ENCODE measurements around the gene MISP3.
"Not testable (repeated sequence)": the region's sequence is repeated elsewhere in the genome, so short reads cannot be mapped to it uniquely, and the experiment has no call there.

MISP3 gene

GRCh38 chr19:14035706-14036105 lies 36.9 kb upstream of the MISP3 start:
- no peak overlapping the region for H3K4me3 ChIP-seq (ENCODE audit: insufficient read depth, low read depth, low read length)
- H3K27me3 ChIP-seq (ENCODE audit: control insufficient read depth, insufficient read depth, low read length, poor library complexity, severe bottlenecking), result peaks cover 18% of the 10 kb centered on the region
- no peaks in the 10 kb centered on the region for H3K36me3 ChIP-seq (ENCODE audit: control insufficient read depth, insufficient read depth, low read length)

GRCh38 chr19:14039181-14039580 lies 33.4 kb upstream of the MISP3 start:
- Histone ChIP-seq H3K4me1 (ENCODE audit: control insufficient read depth, insufficient read depth, low read length) (no peaks in the 10 kb centered on the region), H3K27ac (ENCODE audit: insufficient read depth, low read depth, low read length, poor library complexity, severe bottlenecking) (no peak overlapping the region), H3K9me3 (ENCODE audit: control insufficient read depth, low read length) (no peaks in the 10 kb centered on the region), H3K4me3 (ENCODE audit: insufficient read depth, low read depth, low read length) (no peak overlapping the region), H3K27me3 (ENCODE audit: control insufficient read depth, insufficient read depth, low read length, poor library complexity, severe bottlenecking) (no peaks in the 10 kb centered on the region), H3K36me3 (ENCODE audit: control insufficient read depth, insufficient read depth, low read length) (no peaks in the 10 kb centered on the region)
- 86 to 88% methylated on average over 7 of the region's 7 CpGs for WGBS, 2 experiments

More at GRCh38 chr19:14035706-14036105, 36.9 kb upstream of the MISP3 start:
- Histone ChIP-seq H3K4me1 (ENCODE audit: control insufficient read depth, insufficient read depth, low read length) (no peaks in the 10 kb centered on the region), H3K9me3 (ENCODE audit: control insufficient read depth, low read length) (no peaks in the 10 kb centered on the region), H3K27ac (ENCODE audit: insufficient read depth, low read depth, low read length, poor library complexity, severe bottlenecking) (no peak overlapping the region)
- WGBS, 2 experiments, result 91% methylated on average over 7 of the region's 7 CpGs

GRCh38 chr19:14042659-14043608 lies 29.7 kb upstream of the MISP3 start:
- not testable (repeated sequence) for H3K27me3 ChIP-seq (ENCODE audit: control insufficient read depth, insufficient read depth, low read length, poor library complexity, severe bottlenecking); H3K9me3 ChIP-seq (ENCODE audit: control insufficient read depth, low read length); H3K4me1 ChIP-seq (ENCODE audit: control insufficient read depth, insufficient read depth, low read length); H3K4me3 ChIP-seq (ENCODE audit: insufficient read depth, low read depth, low read length); H3K36me3 ChIP-seq (ENCODE audit: control insufficient read depth, insufficient read depth, low read length)
- H3K27ac ChIP-seq (ENCODE audit: insufficient read depth, low read depth, low read length, poor library complexity, severe bottlenecking), result peak overlapping the region; percentile 47
- WGBS, 2 experiments, result 81% methylated on average over 19 of the region's 19 CpGs

- not testable (repeated sequence) for H3K27ac ChIP-seq (ENCODE audit: insufficient read depth, low read depth, low read length, poor library complexity, severe bottlenecking); H3K4me1 ChIP-seq (ENCODE audit: control insufficient read depth, insufficient read depth, low read length); H3K27me3 ChIP-seq (ENCODE audit: control insufficient read depth, insufficient read depth, low read length, poor library complexity, severe bottlenecking); H3K9me3 ChIP-seq (ENCODE audit: control insufficient read depth, low read length); H3K36me3 ChIP-seq (ENCODE audit: control insufficient read depth, insufficient read depth, low read length); H3K4me3 ChIP-seq (ENCODE audit: insufficient read depth, low read depth, low read length)
- 92 to 94% methylated on average over 9 of the region's 10 CpGs for WGBS, 2 experiments
Observed at GRCh38 chr19:14047866-14048265, 24.7 kb upstream of the MISP3 start.

- Histone ChIP-seq H3K9me3 (ENCODE audit: control insufficient read depth, low read length) (no peaks in the 10 kb centered on the region), H3K4me3 (ENCODE audit: insufficient read depth, low read depth, low read length) (no peak overlapping the region), H3K4me1 (ENCODE audit: control insufficient read depth, insufficient read depth, low read length) (no peaks in the 10 kb centered on the region), H3K27ac (ENCODE audit: insufficient read depth, low read depth, low read length, poor library complexity, severe bottlenecking) (no peak overlapping the region), H3K27me3 (ENCODE audit: control insufficient read depth, insufficient read depth, low read length, poor library complexity, severe bottlenecking) (no peaks in the 10 kb centered on the region), H3K36me3 (ENCODE audit: control insufficient read depth, insufficient read depth, low read length) (no peaks in the 10 kb centered on the region)
- 82 to 83% methylated on average over 8 of the region's 8 CpGs for WGBS, 2 experiments
Observed at GRCh38 chr19:14048443-14049153, 24.0 kb upstream of the MISP3 start.

- no peaks in the 10 kb centered on the region for H3K36me3 ChIP-seq (ENCODE audit: control insufficient read depth, insufficient read depth, low read length)
- H3K4me3 ChIP-seq (ENCODE audit: insufficient read depth, low read depth, low read length), result no peak overlapping the region
- no peaks in the 10 kb centered on the region for H3K4me1 ChIP-seq (ENCODE audit: control insufficient read depth, insufficient read depth, low read length)
- H3K27me3 ChIP-seq (ENCODE audit: control insufficient read depth, insufficient read depth, low read length, poor library complexity, severe bottlenecking), result no peaks in the 10 kb centered on the region
- whole genome bisulfite sequencing, 2 experiments, result 95 to 98% methylated on average over 4 of the region's 4 CpGs
- H3K9me3 ChIP-seq (ENCODE audit: control insufficient read depth, low read length), result no peaks in the 10 kb centered on the region
- H3K27ac ChIP-seq (ENCODE audit: insufficient read depth, low read depth, low read length, poor library complexity, severe bottlenecking), result no peak overlapping the region
Observed at GRCh38 chr19:14050512-14050911, 22.1 kb upstream of the MISP3 start.

GRCh38 chr19:14050961-14051360 lies 21.6 kb upstream of the MISP3 start:
- not testable (repeated sequence) for H3K36me3 ChIP-seq (ENCODE audit: control insufficient read depth, insufficient read depth, low read length); H3K9me3 ChIP-seq (ENCODE audit: control insufficient read depth, low read length); H3K27me3 ChIP-seq (ENCODE audit: control insufficient read depth, insufficient read depth, low read length, poor library complexity, severe bottlenecking); H3K4me1 ChIP-seq (ENCODE audit: control insufficient read depth, insufficient read depth, low read length); H3K27ac ChIP-seq (ENCODE audit: insufficient read depth, low read depth, low read length, poor library complexity, severe bottlenecking); H3K4me3 ChIP-seq (ENCODE audit: insufficient read depth, low read depth, low read length)
- 93 to 94% methylated on average over 11 of the region's 11 CpGs for WGBS, 2 experiments

GRCh38 chr19:14051980-14052379 lies 20.6 kb upstream of the MISP3 start:
- Histone ChIP-seq H3K4me1 (ENCODE audit: control insufficient read depth, insufficient read depth, low read length) (no peaks in the 10 kb centered on the region), H3K27me3 (ENCODE audit: control insufficient read depth, insufficient read depth, low read length, poor library complexity, severe bottlenecking) (peaks cover 9% of the 10 kb centered on the region), H3K27ac (ENCODE audit: insufficient read depth, low read depth, low read length, poor library complexity, severe bottlenecking) (no peak overlapping the region), H3K36me3 (ENCODE audit: control insufficient read depth, insufficient read depth, low read length) (no peaks in the 10 kb centered on the region), H3K9me3 (ENCODE audit: control insufficient read depth, low read length) (no peaks in the 10 kb centered on the region), H3K4me3 (ENCODE audit: insufficient read depth, low read depth, low read length) (no peak overlapping the region)
- WGBS, 2 experiments, result 86 to 87% methylated on average over 9 of the region's 9 CpGs

GRCh38 chr19:14052470-14052869 lies 20.1 kb upstream of the MISP3 start:
- Histone ChIP-seq H3K4me1 (ENCODE audit: control insufficient read depth, insufficient read depth, low read length) (no peaks in the 10 kb centered on the region), H3K27ac (ENCODE audit: insufficient read depth, low read depth, low read length, poor library complexity, severe bottlenecking) (no peak overlapping the region), H3K9me3 (ENCODE audit: control insufficient read depth, low read length) (no peaks in the 10 kb centered on the region), H3K27me3 (ENCODE audit: control insufficient read depth, insufficient read depth, low read length, poor library complexity, severe bottlenecking) (peaks cover 13% of the 10 kb centered on the region), H3K36me3 (ENCODE audit: control insufficient read depth, insufficient read depth, low read length) (no peaks in the 10 kb centered on the region), H3K4me3 (ENCODE audit: insufficient read depth, low read depth, low read length) (no peak overlapping the region)
- 94 to 95% methylated on average over 6 of the region's 6 CpGs for WGBS, 2 experiments

- no peaks in the 10 kb centered on the region for H3K9me3 ChIP-seq (ENCODE audit: control insufficient read depth, low read length)
- H3K4me1 ChIP-seq (ENCODE audit: control insufficient read depth, insufficient read depth, low read length), result no peaks in the 10 kb centered on the region
- 95% methylated on average over 3 of the region's 3 CpGs for WGBS, 2 experiments
- no peaks in the 10 kb centered on the region for H3K36me3 ChIP-seq (ENCODE audit: control insufficient read depth, insufficient read depth, low read length)
- no peak overlapping the region for H3K4me3 ChIP-seq (ENCODE audit: insufficient read depth, low read depth, low read length)
- no peak overlapping the region for H3K27ac ChIP-seq (ENCODE audit: insufficient read depth, low read depth, low read length, poor library complexity, severe bottlenecking)
- peaks cover 18% of the 10 kb centered on the region for H3K27me3 ChIP-seq (ENCODE audit: control insufficient read depth, insufficient read depth, low read length, poor library complexity, severe bottlenecking)
Observed at GRCh38 chr19:14053032-14053431, 19.6 kb upstream of the MISP3 start.

All from ectodermal cell (in vitro differentiated cells).